T-helper 9 cell (primary cell): ENCODE results near the gene PRKCA.

ENCODE experiments used
- DNase-seq: peaks from one replicate; pipeline ENCODE4 v3.0.0-alpha.2; 2020

The PRKCA gene

DNA sequence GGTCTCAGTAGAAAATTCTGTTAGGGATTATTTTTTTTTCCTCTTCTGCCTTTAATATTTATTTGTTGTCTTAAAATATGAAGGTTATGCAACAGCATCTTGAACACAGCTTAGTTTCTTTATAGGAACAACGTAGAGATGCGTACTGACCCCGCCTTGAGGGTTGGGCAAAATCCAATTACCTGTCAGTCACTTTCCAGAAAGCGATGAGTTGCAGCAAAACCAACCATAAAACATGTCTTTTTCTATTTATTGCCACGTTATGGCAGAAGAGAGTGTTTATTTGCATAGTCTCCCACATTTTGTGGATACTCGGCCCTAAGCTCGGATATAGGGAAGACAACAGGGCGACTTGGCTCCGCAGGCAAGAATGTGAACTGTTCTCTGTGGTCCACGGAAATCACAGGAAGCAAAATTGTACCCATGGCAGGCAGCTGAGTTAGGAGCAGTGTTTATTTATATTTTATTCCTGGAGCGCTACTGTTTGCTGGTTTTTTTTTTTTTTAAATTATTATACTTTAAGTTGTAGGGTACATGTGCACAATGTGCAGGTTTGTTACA is 488.2 kb downstream of the PRKCA start:
- DNase-seq, result no peak

DNA sequence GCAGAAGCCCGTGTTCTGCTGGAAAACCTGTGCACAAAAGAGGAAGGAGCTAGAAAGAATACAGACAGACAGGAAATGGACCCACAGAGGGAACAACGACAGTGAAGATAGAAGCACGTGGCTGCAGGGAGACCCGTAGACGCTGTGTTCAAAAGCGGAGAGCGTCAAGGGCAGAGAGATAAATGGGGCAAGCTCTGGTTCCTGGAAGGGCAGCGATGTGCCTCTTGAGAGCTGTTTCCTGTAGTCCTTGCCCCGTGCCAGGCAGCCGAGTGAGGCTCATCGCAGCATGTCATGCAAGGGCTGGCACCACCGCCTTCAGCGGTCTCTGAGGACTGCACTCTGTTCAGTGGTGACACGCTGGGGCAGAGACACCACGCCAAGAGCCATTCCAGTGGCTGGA is 488.9 kb downstream of the PRKCA start:
- DNase-seq, result no peak

DNA sequence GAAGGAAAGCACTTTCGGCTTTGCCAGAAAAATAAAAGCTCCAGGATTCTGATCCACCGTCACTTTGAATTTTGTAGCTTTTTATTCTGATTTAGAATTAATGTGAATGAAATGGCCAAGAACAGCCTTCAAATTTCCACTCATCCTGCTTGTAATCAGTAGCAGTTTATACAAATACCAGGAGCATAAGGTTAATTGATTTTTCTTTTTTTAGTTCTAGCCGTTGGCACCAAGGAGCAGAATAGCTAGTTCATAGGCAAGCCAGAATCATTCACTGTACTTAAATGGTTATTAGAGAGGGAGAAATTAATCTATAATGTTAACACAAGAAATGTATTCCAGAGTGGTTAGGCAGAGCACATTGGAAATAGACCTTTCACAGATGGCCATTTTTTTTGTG is 491.4 kb downstream of the PRKCA start:
- no peak for DNase-seq

DNA sequence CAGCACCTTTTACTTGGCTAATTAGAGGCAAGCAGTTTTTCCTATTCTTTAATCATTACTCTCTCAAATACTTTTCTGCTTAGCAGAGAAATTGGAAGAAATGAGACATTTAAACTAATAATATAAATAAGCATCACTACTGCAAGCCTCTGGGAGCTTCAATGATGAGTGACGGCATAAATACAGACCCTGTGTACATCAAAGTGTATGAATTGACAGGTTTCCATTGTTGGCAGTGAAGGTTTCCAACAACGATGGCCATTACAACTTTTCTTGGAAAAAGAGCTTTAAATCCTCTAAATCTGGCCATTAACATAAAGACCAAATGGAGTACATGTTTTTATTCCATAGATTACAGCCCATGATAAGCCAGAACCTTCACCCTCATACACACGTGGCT is 493.1 kb downstream of the PRKCA start:
- no peak for DNase-seq

DNA sequence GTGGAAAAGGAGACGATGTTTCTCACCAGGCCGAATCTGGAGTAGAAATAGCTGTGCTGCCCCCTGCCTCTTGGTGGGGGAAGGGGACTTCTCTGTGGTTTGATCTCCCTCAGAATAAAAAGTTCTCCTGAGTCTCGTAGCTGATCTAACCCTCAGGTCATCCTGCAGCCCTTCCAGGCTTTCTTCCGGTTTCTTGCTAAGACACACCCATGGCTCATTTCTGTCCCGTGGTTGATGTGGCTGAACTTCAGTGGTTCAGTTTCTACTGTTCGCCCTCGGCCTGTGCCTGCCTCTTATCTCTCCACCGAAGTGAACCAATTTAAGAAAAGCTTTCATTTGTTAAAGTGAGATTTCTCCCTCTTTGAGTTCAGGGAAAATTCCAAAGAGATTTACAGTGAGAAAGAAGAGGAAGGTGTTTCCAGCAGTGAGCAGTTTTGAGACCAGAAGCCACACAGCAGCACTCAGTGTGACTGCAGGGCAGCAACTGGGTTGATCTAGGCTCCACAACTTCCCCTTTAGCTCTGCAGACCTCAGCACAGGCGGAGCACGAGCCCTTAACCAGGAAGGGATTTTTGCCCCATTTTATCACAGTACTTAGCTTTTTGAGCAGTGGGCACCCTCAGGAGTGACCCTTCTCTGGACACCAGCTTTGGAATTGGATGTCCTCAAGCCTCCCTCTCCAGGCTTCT is 497.6 kb downstream of the PRKCA start:
- no peak for DNase-seq

DNA sequence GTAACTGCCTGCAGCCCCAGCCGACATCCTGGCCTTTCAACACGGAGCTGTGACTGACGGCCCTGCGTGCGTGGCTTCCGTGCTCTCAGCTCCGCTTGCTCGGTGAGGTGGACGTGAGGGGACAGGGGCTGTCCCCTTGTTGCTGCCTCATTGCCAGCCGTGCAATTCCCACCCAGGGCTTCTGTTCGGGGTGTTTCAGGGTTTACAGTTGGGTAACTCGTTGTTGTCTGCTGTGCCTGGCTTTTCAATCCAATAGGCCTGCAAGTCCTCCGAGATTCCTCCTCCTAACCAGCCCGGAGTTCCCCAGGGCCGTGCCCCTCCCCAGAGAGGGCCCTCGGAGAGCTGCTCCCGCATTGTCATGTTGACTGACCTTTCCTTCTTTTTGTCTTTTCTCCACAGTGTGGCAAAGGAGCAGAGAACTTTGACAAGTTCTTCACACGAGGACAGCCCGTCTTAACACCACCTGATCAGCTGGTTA is 501.1 kb downstream of the PRKCA start:
- no peak for DNase-seq

DNA sequence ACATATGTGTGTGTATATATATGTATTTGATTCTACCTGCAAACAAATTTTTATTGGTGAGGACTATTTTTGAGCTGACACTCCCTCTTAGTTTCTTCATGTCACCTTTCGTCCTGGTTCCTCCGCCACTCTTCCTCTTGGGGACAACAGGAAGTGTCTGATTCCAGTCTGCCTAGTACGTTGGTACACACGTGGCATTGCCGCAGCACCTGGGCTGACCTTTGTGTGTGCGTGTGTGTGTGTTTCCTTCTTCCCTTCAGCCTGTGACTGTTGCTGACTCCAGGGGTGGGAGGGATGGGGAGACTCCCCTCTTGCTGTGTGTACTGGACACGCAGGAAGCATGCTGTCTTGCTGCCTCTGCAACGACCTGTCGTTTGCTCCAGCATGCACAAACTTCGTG is 503.2 kb downstream of the PRKCA start:
- DNase-seq, result no peak

DNA sequence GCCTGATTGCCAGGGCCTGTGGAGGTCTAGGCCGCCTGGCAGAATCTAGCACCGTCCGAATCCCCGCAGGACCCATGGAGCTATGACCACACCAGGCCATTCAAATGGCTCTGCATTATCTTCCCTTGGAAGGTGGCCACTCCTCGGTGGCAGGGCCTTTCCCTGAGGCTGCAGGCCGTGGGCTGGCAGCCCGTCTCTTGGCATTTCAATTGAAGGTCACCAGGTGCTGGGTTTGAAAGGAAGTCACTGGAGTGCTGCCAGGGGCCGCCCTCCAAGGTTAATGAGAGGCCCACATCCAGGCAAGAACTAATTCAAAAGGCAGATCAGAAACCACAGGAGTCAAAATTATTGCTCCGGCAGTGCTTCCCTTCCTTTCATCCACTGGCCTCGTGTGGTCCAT is 504.8 kb downstream of the PRKCA start:
- no peak for DNase-seq

DNA sequence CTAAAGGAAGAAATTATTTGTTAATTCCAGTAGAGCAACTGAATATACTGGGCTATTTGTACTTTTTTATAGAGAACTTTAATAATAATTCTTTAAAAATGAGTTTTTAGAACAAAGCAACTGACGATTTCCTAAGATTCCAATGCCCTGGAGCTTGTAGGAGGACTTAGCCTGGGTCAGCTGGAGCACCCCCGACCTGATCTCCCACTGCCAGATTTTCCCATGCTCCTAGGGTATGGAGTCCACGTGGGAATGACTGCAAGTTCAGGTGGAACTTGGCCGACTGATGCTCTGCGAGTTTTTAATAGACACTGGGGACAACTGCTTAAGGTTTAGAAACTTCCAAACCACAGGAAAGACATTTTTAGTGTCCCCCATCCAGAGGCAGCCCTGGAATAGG is 507.0 kb downstream of the PRKCA start:
- no peak for DNase-seq

DNA sequence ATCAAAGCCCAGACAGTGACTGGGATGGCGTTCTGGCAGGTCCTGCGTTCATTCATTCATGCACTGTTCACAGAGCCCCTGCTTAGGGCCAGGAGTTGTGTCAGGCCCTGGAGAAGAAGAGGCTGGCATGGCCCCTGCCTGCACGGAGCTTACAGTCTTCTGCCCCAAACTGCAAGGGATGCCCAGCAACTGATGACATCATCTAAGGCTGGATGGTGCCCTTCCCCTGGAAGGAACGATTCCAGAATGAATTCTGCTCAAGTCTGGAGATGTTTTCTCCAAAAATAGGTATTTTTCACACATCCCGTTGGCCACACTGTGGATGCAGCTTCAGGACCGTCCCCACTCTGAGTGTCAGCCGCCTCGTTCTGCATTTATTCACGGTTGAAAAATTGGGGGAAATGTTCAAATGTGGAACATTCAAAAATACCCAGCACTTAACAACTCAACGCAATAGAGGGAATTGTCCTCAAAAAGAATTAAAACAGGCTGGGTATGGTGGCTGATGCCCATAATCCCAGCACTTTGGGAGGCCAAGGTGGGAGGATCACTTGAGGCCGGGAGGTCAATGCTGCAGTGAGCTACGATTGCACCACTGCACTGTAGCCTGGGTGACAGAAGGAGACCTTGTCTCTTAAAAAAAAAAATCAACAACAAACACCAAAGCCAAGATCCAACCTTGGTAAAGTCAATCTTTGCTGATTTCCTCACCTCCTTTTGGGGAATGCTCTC is 508.7 kb downstream of the PRKCA start:
- DNase-seq, result no peak

DNA sequence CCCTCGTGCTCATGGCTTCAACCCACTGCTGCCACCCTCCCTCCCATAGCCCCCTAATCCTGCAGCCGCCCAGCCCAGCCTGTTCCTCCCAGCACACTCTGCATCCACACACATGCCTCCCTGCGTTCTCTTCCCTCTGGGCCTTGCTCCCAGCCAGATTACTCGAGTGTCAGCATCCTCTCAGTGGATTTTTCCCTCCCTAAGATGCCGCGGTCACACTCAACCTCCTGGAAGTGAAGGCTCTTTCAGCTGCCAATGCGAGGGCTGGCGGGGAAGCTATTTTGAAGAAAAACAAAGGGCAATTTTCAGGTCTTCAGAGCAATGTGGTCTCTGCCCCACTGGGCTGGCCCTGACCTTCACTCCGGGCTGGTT is 509.3 kb downstream of the PRKCA start:
- no peak for DNase-seq

DNA sequence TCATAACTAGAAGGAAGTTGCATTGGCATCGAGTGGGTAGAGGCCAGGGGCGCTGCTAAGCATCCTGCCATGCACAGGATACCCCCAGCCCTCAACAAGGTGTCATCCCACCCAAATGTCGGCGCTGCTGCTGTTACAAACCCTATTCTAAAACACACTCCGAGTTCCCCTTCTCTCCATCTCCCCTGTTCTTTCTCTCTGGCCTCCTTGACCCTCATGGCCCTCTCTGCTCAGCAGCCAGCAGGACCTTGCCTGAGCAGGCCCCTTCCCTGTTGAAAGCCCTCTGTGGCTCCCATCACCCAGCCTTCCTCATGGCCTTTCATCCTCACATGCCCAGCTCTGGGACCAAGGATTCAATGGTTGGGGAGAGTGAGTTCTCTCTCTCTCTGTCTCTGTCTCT is 510.2 kb downstream of the PRKCA start:
- no peak for DNase-seq

DNA sequence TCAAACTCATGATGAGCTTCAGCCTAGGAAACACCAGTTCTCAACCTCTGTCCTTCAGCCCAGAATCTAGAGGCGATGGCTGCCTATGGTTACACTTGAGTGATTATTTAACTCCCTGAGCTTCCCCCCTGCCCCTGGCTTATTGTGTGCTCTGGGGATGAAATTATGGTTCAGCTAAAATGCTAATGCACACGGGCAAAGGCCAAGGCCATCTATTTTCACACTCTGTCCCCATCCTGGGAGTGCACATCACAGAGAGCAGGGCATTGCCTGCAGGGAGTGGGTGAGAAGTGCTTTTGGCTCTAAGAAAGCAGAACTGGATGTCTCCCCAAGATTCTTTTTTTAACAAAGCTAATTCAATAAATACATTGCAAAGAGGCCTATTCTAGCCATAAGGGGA is 510.9 kb downstream of the PRKCA start:
- DNase-seq, result no peak

DNA sequence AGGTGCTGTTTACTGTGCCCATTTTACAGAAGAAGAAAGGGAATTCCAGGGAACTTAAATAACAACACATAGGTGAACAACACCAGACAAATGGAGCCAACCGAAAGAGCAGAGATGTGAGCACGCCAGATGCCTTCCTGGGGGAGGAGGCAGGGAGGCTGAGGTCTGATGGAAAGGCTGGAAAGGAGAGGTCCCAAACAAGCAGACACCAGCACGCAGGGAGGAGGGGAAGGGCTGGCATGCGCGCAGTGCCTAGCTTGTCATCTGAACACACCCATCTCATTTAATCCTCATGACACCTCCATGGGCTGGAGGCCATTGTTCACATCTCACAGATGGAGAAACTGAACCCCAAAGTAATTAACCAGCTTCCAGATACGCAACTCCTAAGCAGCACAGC is 511.6 kb downstream of the PRKCA start:
- no peak for DNase-seq

DNA sequence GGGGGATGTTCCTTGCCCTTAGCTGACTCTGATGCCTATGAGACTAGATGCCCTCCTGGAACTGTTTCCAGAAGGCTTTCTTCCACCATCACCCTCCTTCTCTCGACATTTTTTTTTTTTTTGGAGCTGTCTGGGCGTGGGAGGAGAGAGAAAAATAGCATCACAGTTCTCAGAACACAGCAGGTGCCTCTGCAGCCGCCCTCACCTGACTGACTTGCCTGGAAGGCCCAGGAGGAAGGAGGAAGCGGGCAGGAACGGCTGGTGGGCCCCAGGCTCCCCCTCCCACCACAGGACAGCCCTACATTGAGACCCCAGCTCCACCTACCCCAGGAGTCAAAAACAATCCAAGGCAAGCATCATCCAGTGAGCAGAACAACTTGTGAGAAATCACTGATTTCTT is 512.2 kb downstream of the PRKCA start:
- no peak for DNase-seq

DNA sequence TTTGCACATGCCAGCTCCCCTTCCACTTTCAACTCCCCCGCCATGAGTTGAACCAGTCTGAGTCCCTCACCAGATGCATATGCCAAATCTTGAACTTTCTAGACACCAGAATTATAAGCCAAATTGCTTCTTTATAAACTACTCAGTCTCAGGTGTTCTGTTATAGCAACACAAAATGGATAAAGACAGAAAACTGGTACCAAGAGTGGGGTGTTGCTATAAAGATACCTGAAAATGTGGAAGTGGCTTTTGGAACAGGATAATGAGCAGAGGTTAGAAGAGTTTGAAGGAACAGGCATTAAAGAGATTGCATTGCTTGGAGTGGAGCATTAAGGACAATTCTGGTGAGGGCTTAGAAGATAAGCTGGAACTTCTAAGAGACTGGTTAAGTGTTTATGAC is 515.3 kb downstream of the PRKCA start:
- no peak for DNase-seq

DNA sequence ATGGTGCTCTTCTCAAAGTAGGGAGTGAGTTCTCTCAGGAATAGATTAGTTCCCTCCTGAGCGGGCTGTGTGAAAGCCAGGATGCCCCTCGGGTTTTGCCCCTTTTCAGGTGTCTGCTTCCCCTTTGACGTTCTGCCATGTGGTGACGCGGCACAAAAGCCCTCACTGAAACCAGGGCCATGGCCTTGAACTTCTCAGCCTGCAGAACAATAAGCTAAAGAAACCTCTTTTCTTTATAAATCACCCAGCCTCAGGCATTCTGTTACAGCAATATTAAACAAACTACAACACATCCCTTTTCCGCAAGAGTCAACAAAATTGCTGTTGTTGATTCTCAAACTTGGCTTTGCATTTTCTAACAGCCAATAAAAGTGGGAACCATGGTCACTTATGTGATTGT is 517.1 kb downstream of the PRKCA start:
- DNase-seq, result no peak

DNA sequence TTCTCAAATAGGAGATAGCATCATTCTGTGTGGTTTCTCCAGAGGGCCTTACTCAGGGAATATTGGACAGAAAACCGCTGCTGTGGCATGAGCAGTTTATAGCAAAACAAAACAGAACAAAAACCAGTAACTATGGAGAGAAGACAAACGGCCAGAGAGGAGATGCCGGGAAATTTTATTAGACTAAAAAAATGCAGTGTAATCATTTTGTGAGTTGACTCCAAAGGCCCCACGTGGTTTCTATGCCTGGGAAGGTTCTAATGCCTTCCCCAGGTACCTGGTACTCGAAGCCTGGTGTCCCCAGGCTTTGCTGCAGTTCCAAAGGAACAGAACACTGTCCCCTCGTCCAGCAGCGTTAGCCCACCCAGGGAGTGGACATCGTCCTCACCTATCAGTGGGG is 519.6 kb downstream of the PRKCA start:
- no peak for DNase-seq

DNA sequence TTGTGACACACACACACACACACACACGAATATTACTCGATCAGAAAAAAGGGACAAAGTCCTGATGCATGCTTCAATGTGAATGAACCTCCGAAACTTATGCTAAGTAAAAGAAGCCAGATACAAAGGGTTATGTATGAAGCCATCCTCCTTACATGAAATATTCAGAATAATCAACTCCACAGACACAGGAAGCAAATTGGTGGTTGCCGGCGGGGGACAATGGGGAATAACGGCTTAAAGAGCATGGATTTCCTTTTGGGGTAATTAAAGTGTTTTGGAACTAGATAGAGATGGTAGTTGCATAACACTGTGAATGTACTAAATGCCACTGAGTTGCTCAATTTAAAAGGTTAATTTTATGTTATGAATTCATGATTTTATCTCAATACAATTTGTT is 524.4 kb downstream of the PRKCA start:
- no peak for DNase-seq

DNA sequence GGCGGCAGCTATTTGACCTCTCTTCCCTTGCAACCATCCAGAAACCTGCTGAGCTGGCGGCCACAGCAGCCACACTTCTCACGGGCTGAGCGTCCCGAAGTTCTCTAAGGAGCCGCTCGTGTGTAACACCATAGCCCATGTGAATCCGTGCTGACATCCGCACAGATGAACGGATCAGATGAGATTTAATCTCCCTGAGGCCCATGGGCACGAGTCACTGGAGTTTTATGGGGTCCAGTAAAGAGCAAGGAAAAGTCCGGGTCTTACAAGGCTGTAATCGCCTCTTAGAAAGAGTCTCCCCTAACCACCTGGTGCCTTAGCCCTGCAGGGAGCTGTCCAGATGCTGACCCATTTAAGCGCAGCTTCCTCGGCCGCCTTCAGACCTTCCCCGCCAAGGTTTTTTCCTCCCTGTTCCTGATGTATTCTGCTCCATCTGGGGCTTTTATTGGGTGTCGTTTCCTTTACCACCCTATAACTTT is 527.0 kb downstream of the PRKCA start:
- DNase-seq, result no peak

DNA sequence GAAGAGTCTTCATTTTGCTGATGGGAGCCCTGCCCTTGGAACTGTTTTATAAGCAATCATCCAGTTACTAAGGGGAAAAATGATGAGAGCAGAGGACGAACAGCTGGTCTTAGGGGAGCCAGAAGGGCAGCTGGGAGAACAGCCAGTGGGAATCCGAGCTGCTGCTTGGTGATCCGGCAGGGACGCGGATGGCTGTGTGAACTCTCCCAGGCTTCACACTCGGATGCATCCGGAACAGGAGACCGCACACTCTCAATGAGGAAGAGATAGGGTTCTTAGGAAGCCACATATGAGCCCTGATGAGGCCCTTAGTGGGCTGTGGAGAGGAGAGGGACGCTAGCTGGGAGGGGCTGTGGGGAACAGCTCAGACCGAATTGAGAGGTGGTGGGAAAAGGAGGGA is 527.5 kb downstream of the PRKCA start:
- DNase-seq, result no peak

DNA sequence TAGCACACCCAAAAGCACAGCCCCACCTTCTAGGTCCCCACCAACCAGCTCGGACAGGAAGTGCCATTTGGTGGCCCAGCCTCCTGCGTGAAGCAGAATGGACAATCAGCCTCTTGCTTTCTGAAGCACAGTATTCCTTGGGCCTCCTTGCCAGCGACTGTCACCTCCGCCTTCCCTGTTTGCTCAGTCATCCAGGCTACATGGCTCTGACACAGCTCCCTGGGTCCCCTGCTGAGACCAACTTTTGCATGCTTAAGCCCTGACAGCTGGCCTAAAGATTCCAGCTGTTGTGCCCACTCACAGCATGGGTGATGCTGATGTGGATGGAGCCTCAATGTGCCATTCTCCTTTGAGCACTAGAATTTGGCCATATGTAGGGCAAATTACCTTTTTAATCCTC is 528.0 kb downstream of the PRKCA start:
- DNase-seq, result no peak

DNA sequence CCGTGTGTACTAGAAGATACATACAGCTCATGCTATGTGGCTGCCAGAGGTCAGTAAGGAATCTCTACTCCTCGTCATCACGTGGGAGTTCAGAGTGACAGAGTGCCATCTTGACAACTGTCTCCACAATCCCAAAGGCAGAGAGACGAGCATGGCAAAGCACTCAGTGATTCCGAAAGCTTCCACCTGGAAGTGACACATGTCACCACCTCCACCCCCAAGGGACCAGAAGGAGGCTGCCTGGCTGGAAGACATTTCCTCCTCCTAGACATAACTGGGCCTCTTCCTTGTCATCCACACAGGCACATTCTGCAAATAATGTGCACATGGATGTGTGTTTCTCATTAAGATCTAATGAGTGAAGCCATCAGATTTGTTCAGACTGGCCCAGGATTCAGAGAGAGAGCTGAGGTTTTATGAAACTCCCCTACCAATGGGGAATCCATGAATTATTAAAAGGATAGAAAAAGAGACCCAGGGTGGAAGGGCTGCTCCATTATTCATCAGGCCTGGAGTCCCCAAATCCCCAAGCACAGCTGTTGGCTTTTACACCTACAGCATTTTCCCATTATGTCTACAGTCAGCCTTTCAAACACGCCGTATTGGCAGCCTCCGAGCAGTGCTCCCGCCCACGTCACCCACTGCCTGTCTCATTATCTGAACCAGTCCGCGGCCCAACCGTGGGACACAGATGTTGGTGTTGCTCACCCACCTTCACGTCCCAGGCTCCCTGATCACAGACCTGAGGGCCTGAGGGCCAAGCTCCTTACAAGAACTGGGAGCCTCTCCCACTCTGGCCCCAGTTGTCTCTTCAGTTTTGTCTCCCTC is 529.2 kb downstream of the PRKCA start:
- DNase-seq, result no peak
